GM21723 (cell line): ENCODE results near the gene FAHD2A.
"Not testable (repeated sequence)": the region's sequence is repeated elsewhere in the genome, so short reads cannot be mapped to it uniquely, and the experiment has no call there.

Experiments used
- ATAC-seq: cut with Tn5 transposase; IDR thresholded peaks from one replicate; pipeline ENCODE4 v1.9.1; 2021; ENCODE audit warnings: mild to moderate bottlenecking, moderate library complexity; ENCODE audit not compliant: unreplicated experiment

Gene FAHD2A

GRCh38 chr2:95375532-95376150 is 26.9 kb upstream of the FAHD2A start:
- no peak for ATAC-seq

GRCh38 chr2:95376311-95377215 is 25.9 kb upstream of the FAHD2A start:
- no peak for ATAC-seq

- no peak for ATAC-seq
Observed at GRCh38 chr2:95377216-95378123, 25.0 kb upstream of the FAHD2A start.

GRCh38 chr2:95378281-95378680 is 24.2 kb upstream of the FAHD2A start:
- not testable (repeated sequence) for ATAC-seq

DNA sequence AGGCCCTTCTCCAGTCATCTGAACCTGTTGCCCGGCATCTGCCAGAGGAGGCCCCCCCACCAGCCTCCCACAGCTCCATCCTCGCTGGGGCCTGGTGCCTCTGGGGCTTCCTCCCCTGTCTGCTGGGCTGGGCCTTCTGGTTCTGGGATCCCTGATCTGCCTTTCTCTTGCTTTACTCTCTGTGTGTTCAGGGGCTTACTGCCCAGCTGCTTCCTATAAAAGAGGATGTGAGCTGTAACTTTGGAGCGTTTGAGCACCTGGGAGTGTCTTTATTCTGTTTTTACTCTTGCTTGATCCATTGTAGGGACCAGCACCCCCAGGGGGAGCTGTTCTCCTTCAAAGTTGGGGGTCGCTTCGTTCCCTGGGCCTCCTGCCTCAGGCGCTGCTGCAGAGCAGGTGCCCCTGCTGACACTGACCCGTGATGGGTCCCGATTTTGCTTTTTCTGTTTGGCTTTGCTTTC is 23.1 kb upstream of the FAHD2A start:
- ATAC-seq, result no peak

DNA sequence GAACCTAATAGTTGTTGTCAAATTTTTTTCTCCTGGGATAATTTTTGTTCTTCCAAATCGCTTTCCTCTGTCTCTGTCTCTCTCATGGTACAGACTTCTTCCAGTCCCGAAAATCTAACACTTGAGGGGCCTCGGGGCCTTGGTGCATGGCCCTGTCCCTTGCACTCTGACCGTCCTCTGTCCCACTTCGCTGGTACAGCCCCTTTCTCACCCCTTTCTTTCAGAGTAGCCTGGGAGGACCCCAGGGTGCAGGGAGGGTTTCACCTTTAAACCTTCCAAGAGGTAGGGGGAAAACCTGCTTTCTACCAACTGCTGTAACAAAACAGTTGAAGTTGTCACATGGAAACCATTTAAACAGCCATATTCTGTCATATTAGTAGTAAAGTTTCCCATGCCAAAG is 22.2 kb upstream of the FAHD2A start:
- ATAC-seq, result no peak

DNA sequence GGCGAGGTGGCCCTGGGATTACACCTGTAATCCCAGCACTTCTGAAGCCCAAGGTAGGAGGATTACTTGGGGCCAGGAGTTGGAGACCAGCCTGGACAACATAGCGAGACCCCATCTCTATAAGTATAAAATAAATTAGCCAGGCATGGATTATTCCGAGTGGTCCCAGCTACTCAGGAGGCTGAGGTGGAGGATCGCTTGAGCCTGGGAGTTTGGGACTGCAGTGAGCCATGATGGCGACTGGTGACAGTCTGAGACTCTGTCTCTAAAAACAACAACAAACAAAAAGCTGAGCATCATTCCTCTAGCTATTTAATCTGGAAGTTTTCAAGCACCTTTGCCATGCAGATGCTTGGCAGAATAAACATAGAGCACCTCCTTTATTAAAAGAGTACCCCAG is 21.8 kb upstream of the FAHD2A start:
- ATAC-seq, result no peak

DNA sequence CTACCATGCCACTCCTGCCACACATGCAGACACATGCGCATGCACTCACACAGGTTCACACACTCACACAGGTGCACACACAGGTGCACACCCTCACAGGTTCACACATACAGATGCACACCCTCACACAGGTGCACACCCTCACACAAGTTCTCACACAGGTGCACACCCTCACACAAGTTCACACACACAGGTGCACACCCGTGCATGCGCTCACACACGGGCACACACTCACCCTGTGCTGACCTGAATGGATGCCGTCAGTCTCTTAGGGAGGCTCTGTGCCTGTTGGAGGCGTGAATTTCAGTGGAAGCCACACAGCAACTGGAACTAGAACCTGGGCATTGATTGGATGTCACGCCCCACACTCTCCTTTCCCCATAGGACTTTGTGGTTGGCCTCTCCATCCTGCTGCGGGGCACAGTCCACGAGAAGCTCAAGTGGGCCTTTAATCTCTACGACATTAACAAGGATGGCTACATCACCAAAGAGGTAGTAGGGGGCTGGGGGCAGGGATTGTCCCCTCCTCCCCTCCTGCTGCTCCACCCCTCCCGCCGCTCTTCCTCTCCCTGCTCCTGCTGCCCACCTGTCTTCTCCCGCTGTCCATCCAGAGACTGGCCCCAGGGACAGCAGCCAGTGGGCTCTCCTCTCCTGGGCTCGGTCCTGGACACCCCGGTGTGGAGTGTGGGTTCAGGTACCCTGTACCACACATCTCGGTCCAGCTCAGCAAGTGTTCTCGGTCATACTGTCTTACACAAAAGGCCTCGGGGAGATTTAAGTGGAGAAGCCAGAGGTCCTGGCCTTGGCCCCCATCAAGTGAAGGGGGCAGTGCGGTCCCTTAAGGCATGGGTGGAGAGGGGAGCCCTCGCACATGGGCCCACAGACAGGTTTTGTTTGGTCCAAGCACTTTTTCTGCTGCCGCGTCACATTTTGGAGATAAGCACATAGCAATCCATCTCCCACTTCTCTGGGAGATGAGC is 21.0 kb upstream of the FAHD2A start:
- ATAC-seq, result no peak

DNA sequence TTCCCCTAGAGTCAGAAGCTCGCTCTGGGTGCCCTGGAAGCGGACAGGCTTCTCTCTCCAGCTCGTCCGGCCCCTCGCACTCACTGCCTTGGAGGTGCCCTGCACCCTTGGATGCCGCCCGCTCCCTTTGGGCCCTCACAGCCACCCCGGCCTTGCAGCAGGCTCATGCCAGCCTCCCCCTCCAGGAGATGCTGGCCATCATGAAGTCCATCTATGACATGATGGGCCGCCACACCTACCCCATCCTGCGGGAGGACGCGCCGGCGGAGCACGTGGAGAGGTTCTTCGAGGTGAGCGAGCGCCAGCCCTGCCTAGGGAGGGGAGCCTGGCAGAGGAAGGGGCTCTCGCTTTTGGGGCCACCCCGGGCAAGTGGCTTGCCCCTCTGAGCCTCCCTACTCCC is 20.3 kb upstream of the FAHD2A start:
- ATAC-seq, result no peak

GRCh38 chr2:95382686-95383634 is 19.5 kb upstream of the FAHD2A start:
- no peak for ATAC-seq

DNA sequence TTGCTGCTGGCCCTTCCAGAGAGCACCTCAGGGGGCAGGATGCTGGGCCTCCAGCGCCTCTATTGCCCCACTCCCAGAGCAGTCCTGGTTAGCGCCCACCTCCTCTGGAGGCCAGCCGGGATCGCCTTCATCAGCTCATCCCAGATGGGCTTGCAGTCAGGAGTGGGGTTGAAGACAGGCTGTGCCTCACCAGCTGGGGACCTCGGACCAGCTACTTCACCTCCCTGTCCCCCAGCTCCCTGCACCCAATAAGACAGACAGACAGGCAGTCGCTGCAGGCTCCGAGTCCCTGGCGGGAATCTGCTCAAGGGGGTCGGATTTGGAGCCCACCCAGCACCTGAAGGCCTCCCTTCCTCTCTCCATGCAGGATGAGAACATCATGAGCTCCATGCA is 18.9 kb upstream of the FAHD2A start:
- ATAC-seq, result no peak

GRCh38 chr2:95384854-95385569 is 17.5 kb upstream of the FAHD2A start:
- ATAC-seq, result no peak

DNA sequence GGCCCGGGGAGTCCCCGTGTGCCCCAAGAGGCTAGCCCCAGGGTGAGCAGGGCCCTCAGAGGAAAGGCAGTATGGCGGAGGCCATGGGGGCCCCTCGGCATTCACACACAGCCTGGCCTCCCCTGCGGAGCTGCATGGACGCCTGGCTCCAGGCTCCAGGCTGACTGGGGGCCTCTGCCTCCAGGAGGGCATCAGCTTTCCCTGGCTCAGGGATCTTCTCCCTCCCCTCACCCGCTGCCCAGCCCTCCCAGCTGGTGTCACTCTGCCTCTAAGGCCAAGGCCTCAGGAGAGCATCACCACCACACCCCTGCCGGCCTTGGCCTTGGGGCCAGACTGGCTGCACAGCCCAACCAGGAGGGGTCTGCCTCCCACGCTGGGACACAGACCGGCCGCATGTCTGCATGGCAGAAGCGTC is 16.9 kb upstream of the FAHD2A start:
- no peak for ATAC-seq

DNA sequence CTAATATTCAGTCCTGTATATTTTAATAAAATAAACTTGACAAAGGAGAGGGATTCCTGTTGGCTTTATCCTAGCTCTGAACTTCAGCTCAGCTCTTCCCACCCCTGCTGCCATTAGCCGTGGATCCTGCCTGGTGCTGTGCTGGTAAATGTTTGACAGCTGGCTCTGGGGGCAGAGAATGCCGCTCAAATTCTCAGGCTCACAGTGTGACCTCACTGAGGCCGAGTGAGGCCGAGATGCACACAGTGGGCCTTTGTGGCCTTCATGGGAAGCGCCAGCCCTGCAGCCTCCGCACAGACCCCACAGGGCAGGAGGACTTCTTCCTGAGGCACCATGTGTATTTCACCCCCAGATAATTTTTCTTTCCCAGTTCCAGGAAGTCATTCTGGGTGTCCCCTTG is 16.5 kb upstream of the FAHD2A start:
- ATAC-seq, result no peak

GRCh38 chr2:95387358-95387757 is 15.2 kb upstream of the FAHD2A start:
- no peak for ATAC-seq

GRCh38 chr2:95388091-95388692 is 14.3 kb upstream of the FAHD2A start:
- no peak for ATAC-seq

GRCh38 chr2:95388856-95389244 is 13.7 kb upstream of the FAHD2A start:
- no peak for ATAC-seq
